ENCODE results near the gene HGD. TPM values are rescaled to one million over a fixed set of nuclear protein-coding genes. Genes with fewer than 3 reads are reported as not detected.

The HGD gene
- total RNA-seq, 4 donors from 2014 or later, result not detected

DNA sequence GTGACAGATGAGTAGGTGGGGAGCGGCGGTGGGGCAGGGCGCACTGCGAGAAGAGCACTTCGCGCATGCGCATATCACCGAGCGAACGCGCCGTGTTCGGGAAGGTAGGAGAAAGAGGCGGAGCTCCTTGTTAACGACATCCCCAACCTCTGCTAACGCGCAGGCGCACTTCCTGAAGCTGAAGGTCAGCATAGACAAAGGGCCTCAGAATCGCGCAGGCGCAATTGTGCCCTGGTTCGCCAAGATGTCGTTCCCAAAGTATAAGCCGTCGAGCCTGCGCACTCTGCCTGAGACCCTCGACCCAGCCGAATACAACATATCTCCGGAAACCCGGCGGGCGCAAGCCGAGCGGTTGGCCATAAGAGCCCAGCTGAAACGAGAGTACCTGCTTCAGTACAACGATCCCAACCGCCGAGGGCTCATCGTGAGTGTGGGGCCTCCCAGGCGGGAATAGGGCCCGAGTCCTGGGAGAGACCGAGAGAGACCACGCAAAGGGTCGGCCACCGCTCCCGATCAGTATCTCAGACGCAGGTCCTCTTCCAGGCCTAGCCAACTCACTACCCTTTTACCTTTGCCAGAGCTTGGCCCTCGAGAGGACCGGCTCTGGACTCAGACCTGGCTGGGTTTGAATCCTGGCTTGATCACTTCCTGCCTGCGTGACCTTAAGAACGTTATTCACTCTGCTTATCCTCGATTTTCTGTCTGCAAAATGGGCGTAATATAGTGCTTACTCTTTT lies 85.8 kb downstream of the HGD start, which contains the start of gene NDUFB4:
NDUFB4 (plus strand) TSS at position 221 of the 737 bp plus-strand sequence; CDS start at position 245, 24 bp downstream.
- Histone ChIP-seq H3K9me3 (no peaks in the 10 kb centered on the region), H3K36me3 (peaks cover 0 to 23% of the 10 kb centered on the region in 2 donors), H3K27me3 (no peaks in the 10 kb centered on the region), H3K4me3 (peak within 1 kb of the TSS; percentile 46 to 64), H3K27ac (peak within 1 kb of the TSS; percentile 22 to 93 (median 88)), H3K4me1 (peaks cover 2 to 54% (median 19%) of the 10 kb centered on the region in 3 donors)
- WGBS, 2 donors (ENCODE audit: low coverage in 1 of 2), result 0 to 1% methylated on average over 23 to 34 of the region's 53 CpGs
- TF ChIP-seq CTCF (IDR thresholded peaks at IDR 0.05) (no peak), POLR2AphosphoS5 (IDR thresholded peaks at IDR 0.05) (peak; percentile 83), POLR2A (IDR thresholded peaks at IDR 0.05) (peak; percentile 44 to 61)
- peak; percentile 100 for ATAC-seq

DNA sequence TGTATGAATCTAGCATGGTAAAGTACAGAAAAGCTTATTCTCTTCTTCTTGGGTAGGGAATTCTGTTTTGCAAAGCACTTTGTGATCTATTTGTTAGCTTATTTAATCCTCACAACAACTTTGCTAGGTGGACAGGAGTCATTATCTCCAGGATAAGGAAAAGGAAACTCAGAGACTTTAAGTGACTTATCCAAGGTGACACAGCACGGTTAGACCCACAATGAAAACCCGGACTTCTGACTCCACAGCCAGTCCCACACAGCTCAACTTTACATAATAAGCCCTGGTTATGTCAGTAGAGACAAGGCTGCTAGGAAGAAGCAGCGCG lies 86.3 kb downstream of the HGD start:
- H3K4me1 ChIP-seq, result peaks cover 2 to 48% (median 19%) of the 10 kb centered on the region in 3 donors
- peak overlapping the region in 3 of 4 donors; percentile 86 to 93 (median 91) for H3K27ac ChIP-seq
- TF ChIP-seq POLR2AphosphoS5 (IDR thresholded peaks at IDR 0.05) (no peak), CTCF (IDR thresholded peaks at IDR 0.05) (no peak), EP300 (IDR thresholded peaks at IDR 0.05) (no peak), POLR2A (IDR thresholded peaks at IDR 0.05) (no peak)
- peak overlapping the region; percentile 46 to 64 for H3K4me3 ChIP-seq
- H3K9me3 ChIP-seq, result no peaks in the 10 kb centered on the region
- no peaks in the 10 kb centered on the region for H3K27me3 ChIP-seq
- 3 to 6% methylated on average over 2 to 4 of the region's 4 CpGs for WGBS, 2 donors (ENCODE audit: low coverage in 1 of 2)
- H3K36me3 ChIP-seq, result peaks cover 0 to 18% of the 10 kb centered on the region in 2 donors
- ATAC-seq, result no peak

DNA sequence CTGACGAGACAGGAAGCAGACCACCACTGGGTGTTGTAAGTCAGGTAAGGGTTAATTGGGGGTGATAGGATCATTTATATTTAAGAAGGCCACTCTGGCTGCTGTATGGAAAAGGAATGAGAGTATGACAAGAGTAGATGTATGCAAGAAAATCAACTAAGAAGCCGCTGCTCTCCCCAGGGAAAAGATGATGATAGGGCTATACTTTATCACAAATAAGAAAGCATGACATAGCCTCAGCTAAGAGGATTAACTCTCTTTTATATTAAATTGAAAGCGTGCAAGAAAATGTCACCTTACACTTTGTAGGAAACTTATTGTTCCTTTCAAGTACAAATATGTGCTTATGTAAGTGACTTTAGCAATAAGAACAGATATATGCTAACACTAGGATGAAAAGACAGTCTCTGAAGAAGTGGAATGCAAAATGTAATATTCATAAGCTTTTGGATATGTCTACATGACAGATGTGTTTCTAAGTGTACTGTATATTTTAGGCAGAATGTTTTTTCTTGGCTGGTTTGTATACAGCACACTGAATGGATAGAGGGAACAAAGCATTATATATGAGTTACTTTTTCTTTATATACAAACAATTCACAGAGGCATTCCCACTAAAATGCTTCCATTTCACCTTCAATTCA lies 94.6 kb downstream of the HGD start:
- Histone ChIP-seq H3K9me3 (no peaks in the 10 kb centered on the region), H3K27me3 (no peaks in the 10 kb centered on the region), H3K36me3 (no peaks in the 10 kb centered on the region), H3K27ac (no peak overlapping the region), H3K4me3 (no peak overlapping the region), H3K4me1 (no peaks in the 10 kb centered on the region)
- WGBS, 2 donors (ENCODE audit: low coverage in 1 of 2), result 72 to 83% methylated on average over 3 of the region's 3 CpGs
- no peak for ATAC-seq
- TF ChIP-seq POLR2AphosphoS5 (IDR thresholded peaks at IDR 0.05) (no peak), CTCF (IDR thresholded peaks at IDR 0.05) (no peak), POLR2A (IDR thresholded peaks at IDR 0.05) (no peak), EP300 (IDR thresholded peaks at IDR 0.05) (no peak)

Small RNAs within 50 kb of the gene (small RNA-seq; reads per million reads assigned to genes)
- gene MTCO1P29 (0 reads per million in 4 donors), gene MTCO2P29 (0 reads per million in 4 donors)

Other genes with a start within 250 kb of the HGD start
- gene FSTL1, start 231.2 kb downstream of the HGD start, total RNA-seq, result 1,000 to 10,000 TPM in 1 of 4 donors, 100 to 1,000 TPM in 3; 343 to 1,189 (median 766) TPM
- gene NDUFB4, start 85.9 kb downstream of the HGD start, total RNA-seq, result 100 to 1,000 TPM; 123 to 230 (median 151) TPM
- 10 to 100 TPM; 16.3 to 29.2 (median 20.1) TPM for gene RABL3, start 60.3 kb upstream of the HGD start, total RNA-seq
- gene GTF2E1, start 60.5 kb upstream of the HGD start, total RNA-seq, result 10 to 100 TPM; 11.4 to 21.0 (median 15.3) TPM
- gene STXBP5L, start 226.0 kb upstream of the HGD start, total RNA-seq, result 1 to 10 TPM in 1 of 4 donors, under 1 TPM in 3; 0.15 to 2.0 (median 0.63) TPM